ENCODE data around the gene CDH22. TPM values are rescaled to one million over a fixed set of nuclear protein-coding genes. Genes with fewer than 3 reads are reported as not detected.

Gene CDH22
- total and polyA plus RNA-seq, 2 donors from 2014 or later, result 0.19 to 1.6 TPM

GRCh38 chr20:46324379-46324778 is 16.1 kb upstream of the CDH22 start:
- no peaks in the 10 kb centered on the region for H3K27me3 ChIP-seq (ENCODE audit: control insufficient read depth, insufficient read depth, low read length)
- no peak overlapping the region for H3K4me3 ChIP-seq (ENCODE audit: low read length in 3 of 3)
- no peak overlapping the region for H3K27ac ChIP-seq (ENCODE audit: low read depth in 2 of 2, low read length in 2 of 2)
- H3K9ac ChIP-seq (ENCODE audit: low read length in 3 of 3), result no peak overlapping the region
- intact Hi-C loops (cut with DNase I), result no loop called here
- TF ChIP-seq, protein P1, sequence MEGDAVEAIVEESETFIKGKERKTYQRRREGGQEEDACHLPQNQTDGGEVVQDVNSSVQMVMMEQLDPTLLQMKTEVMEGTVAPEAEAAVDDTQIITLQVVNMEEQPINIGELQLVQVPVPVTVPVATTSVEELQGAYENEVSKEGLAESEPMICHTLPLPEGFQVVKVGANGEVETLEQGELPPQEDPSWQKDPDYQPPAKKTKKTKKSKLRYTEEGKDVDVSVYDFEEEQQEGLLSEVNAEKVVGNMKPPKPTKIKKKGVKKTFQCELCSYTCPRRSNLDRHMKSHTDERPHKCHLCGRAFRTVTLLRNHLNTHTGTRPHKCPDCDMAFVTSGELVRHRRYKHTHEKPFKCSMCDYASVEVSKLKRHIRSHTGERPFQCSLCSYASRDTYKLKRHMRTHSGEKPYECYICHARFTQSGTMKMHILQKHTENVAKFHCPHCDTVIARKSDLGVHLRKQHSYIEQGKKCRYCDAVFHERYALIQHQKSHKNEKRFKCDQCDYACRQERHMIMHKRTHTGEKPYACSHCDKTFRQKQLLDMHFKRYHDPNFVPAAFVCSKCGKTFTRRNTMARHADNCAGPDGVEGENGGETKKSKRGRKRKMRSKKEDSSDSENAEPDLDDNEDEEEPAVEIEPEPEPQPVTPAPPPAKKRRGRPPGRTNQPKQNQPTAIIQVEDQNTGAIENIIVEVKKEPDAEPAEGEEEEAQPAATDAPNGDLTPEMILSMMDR (IDR thresholded peaks at IDR 0.05; ENCODE audit: borderline replicate concordance, extremely low read depth, insufficient read depth), result no peak
- H3K9me3 ChIP-seq (ENCODE audit: control insufficient read depth in 2 of 3, insufficient read depth in 1 of 3, low read length in 3 of 3), result no peaks in the 10 kb centered on the region
- no peak for DNase-seq
- no peak for FAIRE-seq
- H3K4me1 ChIP-seq (ENCODE audit: control insufficient read depth in 2 of 3, insufficient read depth in 2 of 3, low read depth in 1 of 3, low read length in 3 of 3), result no peaks in the 10 kb centered on the region
- H3K36me3 ChIP-seq (ENCODE audit: control insufficient read depth in 2 of 3, insufficient read depth in 3 of 3, low read length in 3 of 3), result no peaks in the 10 kb centered on the region

GRCh38 chr20:46323557-46323956 is 15.3 kb upstream of the CDH22 start:
- H3K9me3 ChIP-seq (ENCODE audit: control insufficient read depth in 2 of 3, insufficient read depth in 1 of 3, low read length in 3 of 3), result no peaks in the 10 kb centered on the region
- FAIRE-seq (no peak), DNase-seq (no peak)
- TF ChIP-seq, protein P1 (IDR thresholded peaks at IDR 0.05; ENCODE audit: borderline replicate concordance, extremely low read depth, insufficient read depth), result no peak
- H3K4me1 ChIP-seq (ENCODE audit: control insufficient read depth in 2 of 3, insufficient read depth in 2 of 3, low read depth in 1 of 3, low read length in 3 of 3), result no peaks in the 10 kb centered on the region
- intact Hi-C loops (cut with DNase I), result no loop called here
- H3K27me3 ChIP-seq (ENCODE audit: control insufficient read depth, insufficient read depth, low read length), result no peaks in the 10 kb centered on the region
- H3K27ac ChIP-seq (ENCODE audit: low read depth in 2 of 2, low read length in 2 of 2), result no peak overlapping the region
- no peak overlapping the region for H3K4me3 ChIP-seq (ENCODE audit: low read length in 3 of 3)
- H3K36me3 ChIP-seq (ENCODE audit: control insufficient read depth in 2 of 3, insufficient read depth in 3 of 3, low read length in 3 of 3), result no peaks in the 10 kb centered on the region
- no peak overlapping the region for H3K9ac ChIP-seq (ENCODE audit: low read length in 3 of 3)

DNA sequence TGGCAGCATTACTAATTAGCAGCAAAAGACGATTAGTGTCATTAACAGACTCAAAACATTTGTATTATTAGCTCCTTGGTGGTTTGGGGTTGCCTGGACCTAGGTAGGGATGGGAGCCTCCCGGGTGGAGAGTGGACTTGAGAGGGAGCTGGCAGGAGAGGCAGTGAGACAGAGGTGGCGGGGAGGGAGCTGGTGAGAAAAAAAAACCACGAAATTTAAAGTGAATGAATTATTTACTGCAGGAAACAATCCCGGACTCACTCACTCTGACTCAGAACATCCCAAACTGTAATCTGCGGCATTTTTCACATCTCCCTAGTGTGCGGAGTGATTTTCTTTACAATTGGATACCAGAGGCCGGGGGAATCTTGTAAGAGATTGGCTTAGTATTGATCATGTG is 14.3 kb upstream of the CDH22 start:
- DNase-seq, result no peak
- no peaks in the 10 kb centered on the region for H3K9me3 ChIP-seq (ENCODE audit: control insufficient read depth in 2 of 3, insufficient read depth in 1 of 3, low read length in 3 of 3)
- H3K27me3 ChIP-seq (ENCODE audit: control insufficient read depth, insufficient read depth, low read length), result peaks cover 3% of the 10 kb centered on the region
- no peaks in the 10 kb centered on the region for H3K36me3 ChIP-seq (ENCODE audit: control insufficient read depth in 2 of 3, insufficient read depth in 3 of 3, low read length in 3 of 3)
- no peaks in the 10 kb centered on the region for H3K4me1 ChIP-seq (ENCODE audit: control insufficient read depth in 2 of 3, insufficient read depth in 2 of 3, low read depth in 1 of 3, low read length in 3 of 3)
- H3K4me3 ChIP-seq (ENCODE audit: low read length in 3 of 3), result no peak overlapping the region
- TF ChIP-seq, protein P1 (IDR thresholded peaks at IDR 0.05; ENCODE audit: borderline replicate concordance, extremely low read depth, insufficient read depth), result no peak
- no peak for FAIRE-seq
- intact Hi-C loops (cut with DNase I), result no loop called here
- no peak overlapping the region for H3K27ac ChIP-seq (ENCODE audit: low read depth in 2 of 2, low read length in 2 of 2)
- no peak overlapping the region for H3K9ac ChIP-seq (ENCODE audit: low read length in 3 of 3)

DNA sequence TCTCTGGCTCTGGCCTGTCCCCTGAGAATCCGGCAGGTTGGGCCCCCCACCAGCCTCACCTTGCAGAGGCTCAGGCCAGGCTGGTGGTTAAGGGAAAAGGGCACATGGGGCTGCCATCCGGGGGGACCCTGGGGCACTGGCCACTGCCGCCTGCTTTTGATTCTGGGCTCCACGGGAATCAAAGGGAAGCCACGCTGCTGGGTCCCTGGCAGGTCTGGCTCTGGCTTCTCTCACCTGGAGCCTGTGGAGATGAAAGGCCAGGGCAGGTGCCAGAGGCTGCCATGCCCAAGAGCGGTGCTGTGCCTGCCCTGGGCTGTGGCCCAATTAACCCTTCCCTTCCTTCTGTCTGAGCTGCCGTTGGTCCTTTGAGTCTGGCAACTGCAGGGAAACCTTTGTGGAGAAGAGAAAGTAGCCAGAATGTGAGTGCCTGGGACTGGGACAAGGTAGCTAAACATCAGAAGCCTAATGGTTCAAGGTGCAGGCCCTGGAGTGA is 9.4 kb upstream of the CDH22 start:
- TF ChIP-seq, protein P1 (IDR thresholded peaks at IDR 0.05; ENCODE audit: borderline replicate concordance, extremely low read depth, insufficient read depth), result no peak
- no peak overlapping the region for H3K4me3 ChIP-seq (ENCODE audit: low read length in 3 of 3)
- intact Hi-C loops (cut with DNase I), result no loop called here
- no peak overlapping the region for H3K27ac ChIP-seq (ENCODE audit: low read depth in 2 of 2, low read length in 2 of 2)
- peaks cover 26% of the 10 kb centered on the region for H3K27me3 ChIP-seq (ENCODE audit: control insufficient read depth, insufficient read depth, low read length)
- no peaks in the 10 kb centered on the region for H3K4me1 ChIP-seq (ENCODE audit: control insufficient read depth in 2 of 3, insufficient read depth in 2 of 3, low read depth in 1 of 3, low read length in 3 of 3)
- DNase-seq (no peak), FAIRE-seq (no peak)
- no peaks in the 10 kb centered on the region for H3K36me3 ChIP-seq (ENCODE audit: control insufficient read depth in 2 of 3, insufficient read depth in 3 of 3, low read length in 3 of 3)
- H3K9me3 ChIP-seq (ENCODE audit: control insufficient read depth in 2 of 3, insufficient read depth in 1 of 3, low read length in 3 of 3), result no peaks in the 10 kb centered on the region
- no peak overlapping the region for H3K9ac ChIP-seq (ENCODE audit: low read length in 3 of 3)
